Activated T-helper 9 cell treated with anti-CD3 and anti-CD28 coated beads, Interleukin-2, amount 50 U/mL, for 16 hours (primary cell): ENCODE results near the gene GPR183.

Experiments
- DNase-seq: peaks from one replicate; pipeline ENCODE4 v3.0.0-alpha.2; 2020; ENCODE audit warnings: low read depth

Gene GPR183

GRCh38 chr13:99246100-99246499 lies 61.1 kb downstream of the GPR183 start:
- no peak for DNase-seq
